Renal cortical epithelial cell (primary cell): ENCODE results near the gene UBAP1. TPM values are rescaled to one million over a fixed set of nuclear protein-coding genes. Genes with fewer than 3 reads are reported as not detected.
"Not testable (repeated sequence)": the region's sequence is repeated elsewhere in the genome, so short reads cannot be mapped to it uniquely, and the experiment has no call there.

Experiments
- DNase-seq: peaks from one replicate; pipeline ENCODE4 v3.0.0-alpha.2; 2011; ENCODE audit warnings: low read depth
- total RNA-seq: library from RNA; depleted of rRNA; stranded (reverse); fragments of >200 nt; gene quantifications from 2 replicates; pipeline ENCODE4 v1.2.3, GENCODE V29; 2014

The UBAP1 gene
- total RNA-seq, 1 donor from 2014 or later = 83.0 TPM

- no peak for DNase-seq
These were observed 84.1 kb downstream of the UBAP1 start for GRCh38 chr9:34262971-34263370.

DNA sequence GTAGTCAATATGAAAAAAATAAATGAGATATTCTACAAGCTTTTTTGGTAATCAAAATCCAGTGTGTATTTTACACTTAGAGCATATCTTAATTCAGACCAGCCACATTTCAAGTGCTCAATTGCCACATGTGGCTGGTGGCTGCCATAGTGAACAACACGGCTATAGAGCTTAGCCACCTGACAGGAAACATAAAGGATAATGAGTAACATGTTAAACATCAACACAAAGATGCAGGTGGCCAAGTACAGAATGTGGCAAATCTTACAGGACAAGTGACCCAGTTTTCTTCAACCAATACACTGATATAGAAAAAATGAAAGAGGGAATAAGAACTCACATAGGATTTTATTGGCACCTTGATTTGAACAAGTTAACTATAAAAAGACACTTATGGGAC is 88.8 kb downstream of the UBAP1 start:
- DNase-seq = peak; percentile 48

DNA sequence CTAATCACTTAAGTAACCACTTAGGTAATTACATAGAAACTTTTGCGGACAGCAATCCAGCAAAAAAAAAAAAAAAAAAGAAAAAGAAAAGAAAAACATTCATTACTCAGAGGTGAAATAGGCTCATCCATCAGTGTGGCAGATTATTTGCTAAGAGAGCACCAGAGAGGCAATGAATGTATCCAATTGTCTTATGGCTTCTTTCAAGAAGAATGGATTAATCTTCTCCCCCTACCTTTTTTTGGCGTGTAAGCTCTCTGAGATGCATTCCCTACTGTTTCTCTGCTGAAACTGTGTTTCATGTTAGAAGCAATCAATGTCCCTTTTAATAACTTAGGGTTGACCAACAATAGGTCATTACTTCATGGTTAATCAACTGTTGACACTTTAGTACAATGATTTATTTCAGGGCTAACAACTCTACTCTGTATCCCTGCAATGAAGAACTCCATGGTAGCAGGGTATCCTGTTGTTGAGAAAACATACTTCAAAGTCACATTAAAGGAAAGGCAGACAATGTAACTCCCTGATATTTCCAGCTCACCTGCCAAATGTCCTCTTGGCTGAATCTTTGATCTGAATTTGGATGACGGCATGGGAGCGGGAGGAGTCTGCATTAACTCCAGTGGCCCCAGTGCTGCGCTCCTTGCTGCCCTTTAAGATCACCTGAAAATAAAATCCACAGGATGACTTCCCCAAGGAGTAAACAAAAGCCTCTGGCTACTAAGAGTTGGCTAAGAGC is 92.6 kb downstream of the UBAP1 start:
- DNase-seq = no peak

DNA sequence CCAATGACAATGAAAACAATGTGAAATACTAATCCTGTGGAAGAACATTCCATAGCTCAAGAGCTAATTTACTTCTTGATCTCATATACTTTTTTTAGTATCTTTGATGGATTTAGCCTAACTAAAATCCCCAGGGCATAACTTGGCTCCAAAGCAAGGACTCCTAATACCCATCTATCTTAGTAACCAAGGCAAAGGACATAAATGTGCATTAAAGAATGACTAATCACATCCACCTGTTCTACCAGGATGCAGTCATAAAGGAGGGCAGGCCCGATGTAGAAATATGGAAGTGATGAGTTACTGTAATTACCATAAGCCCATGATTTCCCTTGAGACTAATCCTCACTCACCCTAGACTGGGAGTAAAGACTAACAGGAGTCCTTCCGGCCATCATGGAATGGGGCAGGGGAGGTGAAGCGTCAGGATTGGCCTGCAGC is 93.3 kb downstream of the UBAP1 start:
- no peak for DNase-seq

GRCh38 chr9:34273588-34273987 is 94.7 kb downstream of the UBAP1 start:
- not testable (repeated sequence) for DNase-seq

GRCh38 chr9:34275811-34276210 is 97.0 kb downstream of the UBAP1 start:
- DNase-seq = no peak

DNA sequence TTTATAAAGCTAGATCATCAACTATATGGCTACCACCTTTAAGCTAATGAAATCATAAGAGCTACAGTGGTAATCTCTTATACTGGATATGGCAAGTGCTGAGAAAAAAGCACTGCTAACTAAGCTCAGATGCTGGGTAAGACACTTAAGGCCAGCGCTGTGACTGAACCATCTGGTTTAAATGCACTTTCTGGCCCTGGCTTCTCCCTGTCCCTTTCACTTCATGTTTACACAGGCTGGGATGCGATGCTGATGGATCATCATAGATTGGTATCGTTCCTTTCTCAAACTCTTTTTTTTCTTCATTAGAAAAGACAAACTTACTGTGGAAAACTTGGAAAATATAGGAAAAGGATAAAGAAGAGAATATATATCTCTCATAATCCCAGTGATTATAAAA is 97.9 kb downstream of the UBAP1 start:
- no peak for DNase-seq

DNA sequence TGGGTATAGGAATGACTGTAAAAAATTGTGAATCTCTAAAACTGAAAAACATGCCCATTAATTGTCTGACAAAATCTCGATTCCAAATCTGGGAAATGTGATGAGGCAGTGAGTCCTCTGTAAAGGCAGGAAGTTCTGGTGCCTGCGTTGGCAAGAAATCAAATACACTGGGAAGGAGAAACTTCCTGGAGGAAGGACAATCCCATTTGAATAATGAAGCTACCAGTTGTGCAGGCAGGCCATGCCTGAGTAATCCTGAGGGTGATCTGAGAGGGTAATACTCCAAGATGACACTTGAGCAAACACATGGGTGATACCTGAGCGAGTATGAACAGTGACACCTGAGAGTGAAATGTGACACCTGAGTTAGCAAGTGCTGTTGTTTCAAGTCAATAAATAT is 100.6 kb downstream of the UBAP1 start:
- DNase-seq = peak; percentile 52

- DNase-seq = no peak
These were observed 103.3 kb downstream of the UBAP1 start for GRCh38 chr9:34282096-34282495.

- DNase-seq = no peak
These were observed 110.3 kb downstream of the UBAP1 start for GRCh38 chr9:34289159-34289558.

DNA sequence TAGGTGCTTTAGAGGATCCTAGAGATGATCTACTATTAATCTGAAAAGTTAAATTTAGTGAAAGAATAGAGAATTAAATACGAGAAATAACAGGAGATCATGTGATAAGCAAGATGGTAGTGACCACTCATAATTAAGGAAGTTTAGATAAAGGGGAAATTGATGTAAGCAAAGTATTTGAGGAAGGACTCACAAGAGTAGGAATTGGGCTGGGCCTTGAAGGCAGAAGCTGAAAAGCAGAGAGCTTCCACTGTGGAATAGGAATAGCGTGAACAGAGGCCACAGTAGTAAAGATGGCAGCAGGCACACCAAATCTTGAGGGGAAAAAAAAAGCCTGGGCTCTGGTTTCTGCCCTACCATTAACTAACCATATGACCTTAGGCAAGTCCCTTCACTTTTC is 112.2 kb downstream of the UBAP1 start:
- DNase-seq = no peak

- no peak for DNase-seq
These were observed 112.6 kb downstream of the UBAP1 start for GRCh38 chr9:34291423-34291822.

DNA sequence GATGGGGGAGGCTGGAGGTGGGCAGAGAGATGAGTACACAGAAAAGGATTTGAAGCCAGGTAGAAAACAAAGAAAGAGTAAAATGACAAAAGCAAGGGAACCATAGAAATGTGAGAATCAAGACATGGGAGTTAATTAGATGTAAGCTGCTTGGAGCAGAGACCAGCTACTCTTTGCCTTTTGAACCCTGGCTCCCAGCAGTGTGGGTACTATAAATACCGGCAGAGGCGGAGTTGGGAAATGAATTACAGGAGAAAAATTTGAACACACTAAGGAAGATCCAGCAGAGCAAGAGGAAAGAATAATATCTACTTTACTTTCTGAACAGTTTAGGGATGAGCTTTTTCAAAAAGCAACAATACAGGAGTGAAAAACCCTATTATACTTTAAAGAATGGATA is 113.7 kb downstream of the UBAP1 start:
- no peak for DNase-seq

- DNase-seq = not testable (repeated sequence)
These were observed 122.2 kb downstream of the UBAP1 start for GRCh38 chr9:34301064-34301463.

Other genes with a start within 250 kb of the UBAP1 start
- 30.9 and 40.4 TPM in 2 replicates for gene UBAP2, start 130.2 kb upstream of the UBAP1 start, total RNA-seq
- 30.9 and 45.2 TPM in 2 replicates for gene DCAF12, start 52.3 kb upstream of the UBAP1 start, total RNA-seq
- gene KIF24, start 150.2 kb downstream of the UBAP1 start, total RNA-seq = 1.9 and 3.5 TPM in 2 replicates
- 14.5 and 27.4 TPM in 2 replicates for gene NUDT2, start 150.5 kb downstream of the UBAP1 start, total RNA-seq
- 4.0 and 12.3 TPM in 2 replicates for gene MYORG, start 197.9 kb downstream of the UBAP1 start, total RNA-seq